BJ (cell line): ENCODE data around the gene ACSM2A. TPM values are rescaled to one million over a fixed set of nuclear protein-coding genes. Genes with fewer than 3 reads are reported as not detected.
"Not testable (repeated sequence)": the region's sequence is repeated elsewhere in the genome, so short reads cannot be mapped to it uniquely, and the experiment has no call there.

Experiments
- CTCF ChIA-PET: fragments of 350-600 bp; formaldehyde crosslinking; extraction: SDS; loops from one replicate; lab custom pipeline; 2021; ENCODE audit warnings: antibody characterized with exemption, inconsistent platforms; lab: Yijun Ruan, JAX
- POLR2A ChIA-PET: fragments of 300-600 bp; sonication (Branson Sonifier 250); formaldehyde crosslinking; extraction: SDS; loops from one replicate; lab custom pipeline; 2021; ENCODE audit warnings: antibody characterized with exemption; lab: Charles Lee
- DNase-seq: peaks from one replicate; pipeline ENCODE4 v3.0.0-alpha.2; 2011; ENCODE audit warnings: low read depth
- H3K27me3 ChIP-seq: 2 replicates; pipeline ENCODE4 v1.6.0; 2011; ENCODE audit warnings: low read length; ENCODE audit not compliant: control insufficient read depth, insufficient read depth
- H3K36me3 ChIP-seq: 2 replicates; pipeline ENCODE4 v1.5.1; 2011; ENCODE audit warnings: low read length; ENCODE audit not compliant: control insufficient read depth, insufficient read depth
- H3K4me3 ChIP-seq: 2 replicates; pipeline ENCODE4 v1.5.1; 2011; ENCODE audit warnings: low read depth, mild to moderate bottlenecking, control low read depth, low read length
- CTCF ChIP-seq: IDR thresholded peaks from 2 replicates; pipeline ENCODE4 v1.5.1; 2011; ENCODE audit warnings: low read depth, mild to moderate bottlenecking, control low read depth, inconsistent platforms, low read length, moderate library complexity; ENCODE audit not compliant: insufficient read depth
- polyA plus RNA-seq: library from polyadenylated mRNA; depleted of rRNA; stranded (reverse); fragments of >200 nt; gene quantifications from 2 replicates; pipeline ENCODE4 v1.2.3, GENCODE V29; 2011

ACSM2A gene
- polyA plus RNA-seq, 1 experiment, result not detected

- DNase-seq, H3K36me3 ChIP-seq, H3K27me3 ChIP-seq, H3K4me3 ChIP-seq, CTCF ChIA-PET, POLR2A ChIA-PET: not testable (repeated sequence)
Measured at GRCh38 chr16:20469930-20470329, 18.6 kb downstream of the ACSM2A start.

GRCh38 chr16:20470732-20471131 lies 19.4 kb downstream of the ACSM2A start:
- H3K36me3 ChIP-seq, H3K4me3 ChIP-seq, POLR2A ChIA-PET, H3K27me3 ChIP-seq, DNase-seq, CTCF ChIA-PET: not testable (repeated sequence)

GRCh38 chr16:20477188-20477744 lies 25.9 kb downstream of the ACSM2A start:
- CTCF ChIA-PET, DNase-seq, POLR2A ChIA-PET, H3K36me3 ChIP-seq, H3K27me3 ChIP-seq, H3K4me3 ChIP-seq: not testable (repeated sequence)

GRCh38 chr16:20483989-20484388 lies 32.7 kb downstream of the ACSM2A start:
- H3K36me3 ChIP-seq, POLR2A ChIA-PET, H3K27me3 ChIP-seq, H3K4me3 ChIP-seq, DNase-seq, CTCF ChIA-PET: not testable (repeated sequence)

GRCh38 chr16:20484726-20485125 lies 33.4 kb downstream of the ACSM2A start:
- CTCF ChIA-PET, result no interaction called here
- H3K36me3 ChIP-seq, result no peaks in the 10 kb centered on the region

GRCh38 chr16:20485408-20485807 lies 34.1 kb downstream of the ACSM2A start:
- TF ChIP-seq CTCF, result no peak
- ChIA-PET CTCF (no interaction called here), POLR2A (no interaction called here)
- Histone ChIP-seq H3K27me3 (no peaks in the 10 kb centered on the region), H3K4me3 (no peak overlapping the region), H3K36me3 (no peaks in the 10 kb centered on the region)
- no peak for DNase-seq

More at GRCh38 chr16:20484726-20485125, 33.4 kb downstream of the ACSM2A start:
- DNase-seq, result no peak
- H3K27me3 ChIP-seq, result no peaks in the 10 kb centered on the region
- no peak overlapping the region for H3K4me3 ChIP-seq
- POLR2A ChIA-PET, result no interaction called here
- TF ChIP-seq CTCF, result no peak

GRCh38 chr16:20490994-20491393 lies 39.7 kb downstream of the ACSM2A start:
- H3K4me3 ChIP-seq, CTCF ChIA-PET, H3K27me3 ChIP-seq, H3K36me3 ChIP-seq, POLR2A ChIA-PET, DNase-seq: not testable (repeated sequence)

- H3K36me3 ChIP-seq, CTCF ChIA-PET, POLR2A ChIA-PET, DNase-seq, H3K4me3 ChIP-seq, H3K27me3 ChIP-seq: not testable (repeated sequence)
Measured at GRCh38 chr16:20491448-20491847, 40.1 kb downstream of the ACSM2A start.
